Activated naive CD8-positive, alpha-beta T cell treated with anti-CD3 and anti-CD28 coated beads, Interleukin-2, amount 50 U/mL, for 24 hours (primary cell): ENCODE data around the gene PPP1R7.
"Not testable (repeated sequence)": the region's sequence is repeated elsewhere in the genome, so short reads cannot be mapped to it uniquely, and the experiment has no call there.

Source experiments
- ATAC-seq: fragments of 150-1000 bp; cut with Tn5 transposase; one replicate; pipeline ENCODE4 v1.10.0; 2021
- DNase-seq: peaks from one replicate; pipeline ENCODE4 v3.0.0; 2021
- H3K27ac Mint-ChIP-seq: one replicate; pipeline ENCODE4 v1.8.0; 2021; ENCODE audit warnings: mild to moderate bottlenecking, mixed read lengths
- H3K27me3 Mint-ChIP-seq: one replicate; pipeline ENCODE4 v1.8.0; 2021; ENCODE audit warnings: mixed read lengths
- H3K36me3 Mint-ChIP-seq: one replicate; pipeline ENCODE4 v1.8.0; 2021; ENCODE audit warnings: low read depth, mixed read lengths
- H3K4me1 Mint-ChIP-seq: one replicate; pipeline ENCODE4 v1.8.0; 2021; ENCODE audit warnings: mixed read lengths
- H3K4me3 Mint-ChIP-seq: one replicate; pipeline ENCODE4 v1.8.0; 2021; ENCODE audit warnings: mild to moderate bottlenecking, moderate library complexity, mixed read lengths
- H3K9me3 Mint-ChIP-seq: one replicate; pipeline ENCODE4 v1.8.0; 2021; ENCODE audit warnings: mixed read lengths

PPP1R7 gene

DNA sequence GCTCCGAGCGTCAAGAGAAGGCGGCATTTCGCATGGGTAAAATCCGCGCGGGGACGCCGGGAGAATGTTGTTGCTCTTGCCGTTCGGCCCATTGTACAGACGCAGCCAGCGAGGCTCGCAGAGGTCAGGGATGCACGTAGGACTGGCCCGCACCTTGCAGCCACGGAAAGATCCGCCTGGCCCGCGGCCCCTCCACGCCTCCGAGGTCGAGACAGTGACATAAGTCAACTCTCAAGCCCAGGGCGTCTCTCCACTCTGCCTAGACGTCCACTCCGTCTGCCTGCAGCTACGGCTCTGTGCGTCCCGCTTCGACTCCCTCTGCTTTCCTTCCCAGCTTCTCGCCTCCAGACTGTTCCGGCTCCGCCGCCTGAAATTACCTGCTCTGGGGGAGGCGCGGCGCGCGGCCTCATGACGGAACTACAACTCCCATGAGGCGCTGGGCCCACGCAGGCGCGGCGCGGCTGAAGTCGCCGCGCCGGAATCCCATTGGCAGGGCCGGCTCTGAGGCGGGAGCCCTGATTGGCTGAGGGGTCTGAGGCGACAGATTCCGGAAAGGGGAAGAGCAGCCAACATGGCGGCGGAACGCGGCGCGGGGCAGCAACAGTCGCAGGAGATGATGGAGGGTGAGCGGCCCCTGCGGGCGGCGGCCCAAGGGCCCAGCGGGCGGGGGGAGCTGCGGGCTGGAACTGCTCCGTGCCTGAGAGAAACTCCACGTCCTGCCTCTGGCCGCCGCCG, at the start of gene PPP1R7:
Gene PPP1R7 (plus strand): TSS at position 543 of the 735 bp plus-strand sequence. CDS start 29 bp downstream, at position 572.
- ATAC-seq (peak; percentile 79), DNase-seq (peak; percentile 94)
- peak within 1 kb of the TSS; percentile 95 for H3K27ac Mint-ChIP-seq
- peaks cover 12% of the 10 kb centered on the region for H3K36me3 Mint-ChIP-seq
- H3K9me3 Mint-ChIP-seq, result no peaks in the 10 kb centered on the region
- H3K27me3 Mint-ChIP-seq, result no peaks in the 10 kb centered on the region
- H3K4me3 Mint-ChIP-seq, result peak within 1 kb of the TSS; percentile 97
- peaks cover 59% of the 10 kb centered on the region for H3K4me1 Mint-ChIP-seq

DNA sequence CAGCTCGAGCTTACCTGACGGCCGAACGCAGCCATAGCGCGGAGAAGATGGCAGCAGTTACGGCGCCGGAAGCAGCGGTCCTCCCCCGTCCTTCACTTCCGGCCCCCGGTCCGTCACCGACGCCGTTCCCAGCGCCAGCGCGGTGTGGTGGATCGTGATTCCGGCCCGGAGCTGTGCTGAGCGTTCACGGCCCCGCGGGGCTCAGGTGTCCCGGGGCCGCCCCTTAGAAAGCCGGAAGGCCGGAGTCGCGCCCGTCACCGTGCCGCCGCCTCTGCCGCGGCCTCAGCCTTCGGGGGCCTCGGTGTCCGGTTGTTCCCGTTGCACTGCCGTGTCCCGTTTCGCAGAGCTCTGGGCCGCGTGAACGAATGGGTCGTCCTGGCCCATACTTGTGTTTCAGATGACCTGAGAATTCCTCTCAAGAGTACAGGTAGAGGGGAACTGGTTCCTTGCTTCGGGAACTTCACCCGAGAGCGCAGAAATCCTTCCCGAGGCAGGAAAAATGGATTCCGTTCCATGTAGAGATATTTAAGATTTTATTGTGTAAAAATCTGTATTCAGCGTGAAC, 47.9 kb upstream of the PPP1R7 start, which contains the start of gene MTERF4:
Gene MTERF4 (minus strand): TSS at position 49 of the 565 bp plus-strand sequence. CDS start 14 bp downstream, at position 35.
- Mint-ChIP-seq H3K27ac (peak within 1 kb of the TSS; percentile 98), H3K9me3 (no peaks in the 10 kb centered on the region), H3K27me3 (no peaks in the 10 kb centered on the region), H3K4me1 (peaks cover 45% of the 10 kb centered on the region), H3K4me3 (peak within 1 kb of the TSS; percentile 97), H3K36me3 (peaks cover 21% of the 10 kb centered on the region)
- peak; percentile 91 for DNase-seq
- peak; percentile 99 for ATAC-seq

DNA sequence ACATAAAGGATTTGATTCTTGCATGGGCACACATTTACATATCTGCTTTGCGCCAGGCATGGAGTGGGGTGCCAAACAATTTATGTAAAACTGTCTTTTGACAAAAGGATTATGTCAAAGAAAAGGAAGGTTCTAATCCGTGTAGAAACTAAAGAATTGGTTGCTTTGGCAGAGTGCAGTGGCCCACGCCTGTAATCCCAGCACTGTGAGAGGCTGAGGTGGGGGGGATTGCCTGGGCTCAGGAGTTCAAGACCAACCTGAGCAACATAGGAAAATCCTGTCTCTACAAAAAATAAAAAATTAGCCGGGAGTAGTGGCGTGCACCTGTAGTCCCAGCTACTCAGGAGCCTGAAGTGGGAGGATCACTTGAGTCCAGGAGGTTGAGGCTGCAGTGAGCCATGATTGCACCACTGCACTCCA, 47.1 kb upstream of the PPP1R7 start:
- Mint-ChIP-seq H3K4me1 (peaks cover 43% of the 10 kb centered on the region), H3K36me3 (peaks cover 21% of the 10 kb centered on the region), H3K9me3 (no peaks in the 10 kb centered on the region), H3K27ac (peak overlapping the region; percentile 98), H3K27me3 (no peaks in the 10 kb centered on the region), H3K4me3 (peak overlapping the region; percentile 97)
- no peak for DNase-seq
- no peak for ATAC-seq

DNA sequence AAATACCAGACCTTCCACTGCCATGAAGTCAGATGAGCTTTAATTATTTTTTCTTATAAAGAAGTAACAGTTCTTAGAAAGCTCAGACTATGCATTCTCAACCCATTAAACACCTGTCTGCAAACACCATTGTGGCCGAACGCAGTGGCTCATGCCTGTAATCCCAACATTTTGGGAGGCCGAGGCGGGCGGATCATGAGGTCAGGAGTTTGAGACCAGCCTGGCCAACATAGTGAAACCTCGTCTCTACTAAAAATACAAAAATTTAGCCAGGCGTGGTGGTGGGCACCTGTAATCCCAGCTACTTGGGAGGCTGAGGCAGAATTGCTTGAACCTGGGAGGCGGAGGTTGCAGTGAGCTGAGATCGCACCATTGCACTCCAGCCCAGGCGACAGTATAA, 45.7 kb upstream of the PPP1R7 start:
- H3K27ac Mint-ChIP-seq, DNase-seq, H3K27me3 Mint-ChIP-seq, H3K4me3 Mint-ChIP-seq, ATAC-seq, H3K9me3 Mint-ChIP-seq: not testable (repeated sequence)
- H3K36me3 Mint-ChIP-seq, result peaks cover 21% of the 10 kb centered on the region
- peaks cover 45% of the 10 kb centered on the region for H3K4me1 Mint-ChIP-seq

DNA sequence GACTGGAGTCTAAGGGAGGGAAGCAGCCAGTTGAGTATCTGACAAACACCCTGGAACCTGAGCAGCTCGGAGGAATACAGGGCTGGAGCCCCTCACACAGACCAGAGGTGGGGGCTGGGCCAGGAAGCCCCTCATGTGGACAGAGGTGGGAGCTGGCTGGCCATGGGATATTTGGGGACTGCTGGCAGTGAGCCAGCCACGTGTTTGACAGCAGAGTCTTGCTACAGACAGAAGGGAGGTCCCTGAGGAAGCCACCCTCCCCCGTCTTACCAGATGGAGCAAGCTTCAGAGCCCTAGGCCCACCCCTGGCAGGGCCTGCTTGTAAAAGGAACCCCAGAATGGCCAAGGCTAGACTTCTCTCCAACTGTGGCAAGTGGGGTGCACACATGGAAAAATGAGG, 44.6 kb upstream of the PPP1R7 start:
- peaks cover 17% of the 10 kb centered on the region for H3K36me3 Mint-ChIP-seq
- DNase-seq (no peak), ATAC-seq (no peak)
- H3K4me3 Mint-ChIP-seq, result no peak overlapping the region
- H3K27ac Mint-ChIP-seq, result no peak overlapping the region
- peaks cover 44% of the 10 kb centered on the region for H3K4me1 Mint-ChIP-seq
- H3K27me3 Mint-ChIP-seq, result no peaks in the 10 kb centered on the region
- H3K9me3 Mint-ChIP-seq, result no peaks in the 10 kb centered on the region

GRCh38 chr2:241107031-241107783, 43.1 kb upstream of the PPP1R7 start:
- no peak for DNase-seq
- no peaks in the 10 kb centered on the region for H3K27me3 Mint-ChIP-seq
- H3K4me1 Mint-ChIP-seq, result peaks cover 57% of the 10 kb centered on the region
- peak overlapping the region; percentile 67 for H3K27ac Mint-ChIP-seq
- no peaks in the 10 kb centered on the region for H3K9me3 Mint-ChIP-seq
- no peak for ATAC-seq
- peaks cover 26% of the 10 kb centered on the region for H3K36me3 Mint-ChIP-seq
- H3K4me3 Mint-ChIP-seq, result no peak overlapping the region

- ATAC-seq, result no peak
- no peaks in the 10 kb centered on the region for H3K27me3 Mint-ChIP-seq
- peak overlapping the region; percentile 70 for H3K4me3 Mint-ChIP-seq
- H3K9me3 Mint-ChIP-seq, result no peaks in the 10 kb centered on the region
- H3K36me3 Mint-ChIP-seq, result peaks cover 28% of the 10 kb centered on the region
- H3K27ac Mint-ChIP-seq, result peak overlapping the region; percentile 87
- peaks cover 57% of the 10 kb centered on the region for H3K4me1 Mint-ChIP-seq
- DNase-seq, result no peak
Observed at GRCh38 chr2:241108271-241109209, 41.7 kb upstream of the PPP1R7 start.

- Mint-ChIP-seq H3K36me3 (peaks cover 30% of the 10 kb centered on the region), H3K4me1 (peaks cover 52% of the 10 kb centered on the region), H3K4me3 (peak overlapping the region; percentile 72), H3K27me3 (no peaks in the 10 kb centered on the region), H3K9me3 (no peaks in the 10 kb centered on the region), H3K27ac (peak overlapping the region; percentile 87)
- DNase-seq (no peak), ATAC-seq (peak; percentile 23)
Observed at GRCh38 chr2:241109210-241110088, 40.8 kb upstream of the PPP1R7 start.

GRCh38 chr2:241110089-241110606, 40.1 kb upstream of the PPP1R7 start:
- H3K4me1 Mint-ChIP-seq, result peaks cover 52% of the 10 kb centered on the region
- peak overlapping the region; percentile 87 for H3K27ac Mint-ChIP-seq
- DNase-seq (no peak), ATAC-seq (no peak)
- H3K4me3 Mint-ChIP-seq, result peak overlapping the region; percentile 72
- H3K9me3 Mint-ChIP-seq, result no peaks in the 10 kb centered on the region
- H3K27me3 Mint-ChIP-seq, result no peaks in the 10 kb centered on the region
- peaks cover 30% of the 10 kb centered on the region for H3K36me3 Mint-ChIP-seq

GRCh38 chr2:241110607-241111439, 39.4 kb upstream of the PPP1R7 start:
- Mint-ChIP-seq H3K27me3 (no peaks in the 10 kb centered on the region), H3K9me3 (no peaks in the 10 kb centered on the region), H3K4me3 (peak overlapping the region; percentile 72), H3K27ac (peak overlapping the region; percentile 80), H3K36me3 (peaks cover 30% of the 10 kb centered on the region), H3K4me1 (peaks cover 52% of the 10 kb centered on the region)
- ATAC-seq (peak; percentile 25), DNase-seq (no peak)

DNA sequence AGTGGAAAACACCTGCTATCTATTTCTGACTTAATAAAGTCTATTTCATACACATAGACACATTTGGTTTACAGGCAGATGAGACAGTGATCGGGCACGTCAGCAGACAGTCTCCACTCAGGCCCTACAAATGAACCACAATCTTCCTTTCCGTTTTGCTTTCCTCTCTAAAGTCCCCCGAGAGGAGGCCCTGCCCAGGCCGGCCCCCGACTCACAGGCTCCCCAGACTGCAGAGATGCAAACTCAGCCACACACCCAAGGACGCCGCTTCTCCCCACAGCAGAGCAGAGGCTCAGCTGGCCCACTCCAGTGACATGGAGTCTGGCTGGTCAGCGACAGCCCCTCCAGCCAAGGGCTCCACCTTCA, 38.8 kb upstream of the PPP1R7 start:
- peak; percentile 10 for ATAC-seq
- Mint-ChIP-seq H3K4me3 (peak overlapping the region; percentile 72), H3K27me3 (no peaks in the 10 kb centered on the region), H3K4me1 (peaks cover 49% of the 10 kb centered on the region), H3K9me3 (no peaks in the 10 kb centered on the region), H3K36me3 (peaks cover 33% of the 10 kb centered on the region), H3K27ac (peak overlapping the region; percentile 80)
- DNase-seq, result no peak

- H3K27me3 Mint-ChIP-seq, result no peaks in the 10 kb centered on the region
- peak overlapping the region; percentile 80 for H3K27ac Mint-ChIP-seq
- no peak for DNase-seq
- H3K9me3 Mint-ChIP-seq, result no peaks in the 10 kb centered on the region
- ATAC-seq, result no peak
- H3K4me3 Mint-ChIP-seq, result peak overlapping the region; percentile 72
- peaks cover 49% of the 10 kb centered on the region for H3K4me1 Mint-ChIP-seq
- H3K36me3 Mint-ChIP-seq, result peaks cover 39% of the 10 kb centered on the region
Observed at GRCh38 chr2:241112046-241112445, 38.2 kb upstream of the PPP1R7 start.
